GM12874 (cell line): ENCODE measurements around the gene ABHD17C.

ENCODE experiments used
- CTCF ChIP-seq: IDR thresholded peaks from 2 replicates; pipeline ENCODE4 v1.5.1; 2011; ENCODE audit warnings: low read depth, mild to moderate bottlenecking, control low read depth, low read length, moderate library complexity; ENCODE audit not compliant: insufficient read depth

Gene ABHD17C

GRCh38 chr15:80701676-80702311 lies 6.7 kb downstream of the ABHD17C start:
- TF ChIP-seq CTCF: no peak

- no peak for TF ChIP-seq CTCF
These were observed 8.0 kb downstream of the ABHD17C start for GRCh38 chr15:80703081-80703480.

GRCh38 chr15:80703965-80704364 lies 8.9 kb downstream of the ABHD17C start:
- TF ChIP-seq CTCF: no peak

GRCh38 chr15:80706161-80706560 lies 11.1 kb downstream of the ABHD17C start:
- no peak for TF ChIP-seq CTCF

- TF ChIP-seq CTCF: no peak
These were observed 14.4 kb downstream of the ABHD17C start for GRCh38 chr15:80709542-80709941.

GRCh38 chr15:80710635-80711554 lies 15.8 kb downstream of the ABHD17C start:
- TF ChIP-seq CTCF: no peak

- no peak for TF ChIP-seq CTCF
These were observed 16.8 kb downstream of the ABHD17C start for GRCh38 chr15:80711886-80712285.
